Measurements from ENCODE around the gene ALK. TPM values are rescaled to one million over a fixed set of nuclear protein-coding genes. Genes with fewer than 3 reads are reported as not detected.

The ALK gene
- polyA plus RNA-seq, 2 of the 4 experiments (the other 2 are of a cell fraction), result not detected

DNA sequence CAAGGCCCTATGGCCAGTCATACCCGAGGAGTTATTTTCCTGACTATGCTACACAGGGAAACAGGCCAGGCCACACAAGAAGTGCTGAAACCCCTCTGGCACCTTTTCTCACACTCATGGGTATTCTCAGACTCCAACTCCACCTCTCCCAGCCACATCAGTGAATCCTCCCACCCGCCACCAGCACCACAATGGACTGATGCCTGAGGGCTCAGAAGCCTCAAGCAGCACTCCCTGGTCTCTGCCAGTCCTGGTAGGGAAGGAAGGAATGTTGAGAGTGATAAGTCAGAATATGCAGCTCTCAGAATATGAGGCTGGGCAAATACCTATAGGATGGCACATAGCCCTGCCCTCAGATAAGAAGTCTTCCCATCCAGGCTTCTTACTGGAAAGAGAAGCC lies 391.1 kb downstream of the ALK start:
- POLR2A ChIA-PET, result no interaction called here
- DNase-seq (ENCODE audit: low read depth in 1 of 2, low spot score in 1 of 2) (no peak), ATAC-seq (no peak), FAIRE-seq (no peak)
- no peak overlapping the region for H3K27ac ChIP-seq
- H3K9me3 ChIP-seq, result no peaks in the 10 kb centered on the region
- CTCF ChIA-PET, result interaction anchor here (1.0 to 1.2 kb wide), 3 partner anchors 9 to 14 kb away, joined by 3 read pairs; no protein-coding TSS in a partner anchor
- H3K4me1 ChIP-seq, result no peaks in the 10 kb centered on the region
- H3K4me2 ChIP-seq, result no peak overlapping the region
- no peak overlapping the region for H3K4me3 ChIP-seq
- TF ChIP-seq, protein P1, sequence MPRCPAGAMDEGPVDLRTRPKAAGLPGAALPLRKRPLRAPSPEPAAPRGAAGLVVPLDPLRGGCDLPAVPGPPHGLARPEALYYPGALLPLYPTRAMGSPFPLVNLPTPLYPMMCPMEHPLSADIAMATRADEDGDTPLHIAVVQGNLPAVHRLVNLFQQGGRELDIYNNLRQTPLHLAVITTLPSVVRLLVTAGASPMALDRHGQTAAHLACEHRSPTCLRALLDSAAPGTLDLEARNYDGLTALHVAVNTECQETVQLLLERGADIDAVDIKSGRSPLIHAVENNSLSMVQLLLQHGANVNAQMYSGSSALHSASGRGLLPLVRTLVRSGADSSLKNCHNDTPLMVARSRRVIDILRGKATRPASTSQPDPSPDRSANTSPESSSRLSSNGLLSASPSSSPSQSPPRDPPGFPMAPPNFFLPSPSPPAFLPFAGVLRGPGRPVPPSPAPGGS (IDR thresholded peaks at IDR 0.05), result no peak
- TF ChIP-seq CHD2 (IDR thresholded peaks at IDR 0.05; ENCODE audit: low read length, partially characterized antibody) (no peak), JUN (IDR thresholded peaks at IDR 0.05) (no peak), RAD21 (conservative IDR thresholded peaks at IDR 0.05 in 1 of 2, IDR thresholded peaks at IDR 0.05 in 1 of 2) (no peak)
- TF ChIP-seq, protein P2, sequence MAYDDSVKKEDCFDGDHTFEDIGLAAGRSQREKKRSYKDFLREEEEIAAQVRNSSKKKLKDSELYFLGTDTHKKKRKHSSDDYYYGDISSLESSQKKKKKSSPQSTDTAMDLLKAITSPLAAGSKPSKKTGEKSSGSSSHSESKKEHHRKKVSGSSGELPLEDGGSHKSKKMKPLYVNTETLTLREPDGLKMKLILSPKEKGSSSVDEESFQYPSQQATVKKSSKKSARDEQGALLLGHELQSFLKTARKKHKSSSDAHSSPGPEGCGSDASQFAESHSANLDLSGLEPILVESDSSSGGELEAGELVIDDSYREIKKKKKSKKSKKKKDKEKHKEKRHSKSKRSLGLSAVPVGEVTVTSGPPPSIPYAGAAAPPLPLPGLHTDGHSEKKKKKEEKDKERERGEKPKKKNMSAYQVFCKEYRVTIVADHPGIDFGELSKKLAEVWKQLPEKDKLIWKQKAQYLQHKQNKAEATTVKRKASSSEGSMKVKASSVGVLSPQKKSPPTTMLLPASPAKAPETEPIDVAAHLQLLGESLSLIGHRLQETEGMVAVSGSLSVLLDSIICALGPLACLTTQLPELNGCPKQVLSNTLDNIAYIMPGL (CRISPR knock-in tag; IDR thresholded peaks at IDR 0.05; ENCODE audit: borderline replicate concordance), result no peak
- WGBS (ENCODE audit: missing lambda C conversion rate), result 11% methylated on average over 2 of the region's 2 CpGs

DNA sequence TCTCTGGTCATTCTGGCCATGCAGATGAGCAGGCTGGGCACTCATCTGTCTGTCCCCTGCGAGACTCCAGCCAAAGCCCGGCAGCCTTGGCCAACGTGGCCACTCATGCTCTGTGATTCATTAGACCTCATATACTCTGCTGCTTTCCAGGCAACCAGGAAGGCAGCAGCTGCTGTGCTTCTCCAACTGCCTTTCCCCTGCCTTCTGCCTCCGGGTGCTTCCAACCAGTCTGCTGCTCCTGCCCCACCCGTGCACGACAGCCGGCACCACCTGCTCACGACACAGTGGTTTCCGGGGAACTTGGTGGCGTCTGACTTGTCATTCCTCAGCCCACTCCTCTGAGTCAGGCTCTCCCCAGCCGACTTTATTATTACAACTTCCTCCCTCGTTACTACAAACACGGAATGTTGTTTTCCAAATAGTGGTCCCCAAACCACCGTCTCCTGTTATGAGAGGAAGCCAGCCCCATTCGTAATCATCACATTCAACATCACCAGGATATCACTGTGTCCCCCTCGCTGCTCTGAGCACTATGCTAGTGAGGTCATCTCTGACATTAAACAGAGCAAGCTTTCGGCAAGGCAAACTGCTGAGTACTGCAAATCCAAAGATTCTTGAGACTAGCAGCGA lies 392.4 kb downstream of the ALK start:
- DNase-seq (ENCODE audit: low read depth in 1 of 2, low spot score in 1 of 2) (no peak), FAIRE-seq (no peak), ATAC-seq (peak in 1 of 2 experiments; percentile 15; a peak in 3 of 6 replicates)
- peak; percentile 36 for TF ChIP-seq MAFK (IDR thresholded peaks at IDR 0.05; ENCODE audit: partially characterized antibody)
- TF ChIP-seq CHD4 (IDR thresholded peaks at IDR 0.05; ENCODE audit: borderline replicate concordance), result no peak
- 13% methylated on average over 18 of the region's 18 CpGs for WGBS (ENCODE audit: missing lambda C conversion rate)
- H3K9me3 ChIP-seq, result no peaks in the 10 kb centered on the region
- ChIA-PET POLR2A (no interaction called here), CTCF (interaction anchor here (0.7 kb wide), 1 partner anchor 10 kb away, joined by 3 read pairs; no protein-coding TSS in a partner anchor)
- H3K4me2 ChIP-seq, result no peak overlapping the region
- H3K4me1 ChIP-seq, result no peaks in the 10 kb centered on the region
- no peak overlapping the region for H3K27ac ChIP-seq
- H3K4me3 ChIP-seq, result no peak overlapping the region

DNA sequence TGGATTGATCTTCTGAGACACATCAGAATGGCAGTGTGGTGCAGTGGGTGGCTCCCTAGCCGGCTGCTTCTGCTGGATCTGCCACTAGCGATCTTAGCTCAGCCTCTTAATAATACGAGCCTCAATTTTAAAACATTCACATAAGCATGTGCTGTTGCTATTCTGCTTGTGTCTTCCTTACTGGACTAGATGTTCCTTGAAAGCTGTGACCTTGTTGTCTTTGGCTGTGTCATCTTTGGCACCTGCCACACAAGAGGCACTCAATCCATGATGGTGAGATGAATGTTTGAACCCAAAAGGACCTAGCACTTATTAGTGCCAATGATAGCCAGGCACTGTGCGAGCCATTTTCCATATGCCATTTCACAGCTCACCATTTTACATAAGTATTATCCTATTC lies 393.0 kb downstream of the ALK start:
- TF ChIP-seq HOXA7 (CRISPR knock-in tag; IDR thresholded peaks at IDR 0.05) (no peak), RCOR1 (IDR thresholded peaks at IDR 0.05; ENCODE audit: low read depth, low read length) (no peak), FOSL2 (IDR thresholded peaks at IDR 0.05) (no peak), FOSL2 (CRISPR knock-in tag; IDR thresholded peaks at IDR 0.05) (no peak)
- TF ChIP-seq, protein P2 (CRISPR knock-in tag; IDR thresholded peaks at IDR 0.05; ENCODE audit: borderline replicate concordance), result no peak
- ATAC-seq, result no peak
- no peak overlapping the region for H3K4me3 ChIP-seq
- peaks cover 4% of the 10 kb centered on the region; the same call in 2 of the 3 replicates for H3K4me1 ChIP-seq
- 65% methylated on average over 4 of the region's 4 CpGs for WGBS (ENCODE audit: missing lambda C conversion rate)
- POLR2A ChIA-PET, result no interaction called here
- H3K27ac ChIP-seq, result no peak overlapping the region
- DNase-seq (ENCODE audit: low read depth in 1 of 2, low spot score in 1 of 2), result no peak
- no peaks in the 10 kb centered on the region for H3K9me3 ChIP-seq
- no peak for FAIRE-seq
- CTCF ChIA-PET, result no interaction called here
- H3K4me2 ChIP-seq, result no peak overlapping the region

DNA sequence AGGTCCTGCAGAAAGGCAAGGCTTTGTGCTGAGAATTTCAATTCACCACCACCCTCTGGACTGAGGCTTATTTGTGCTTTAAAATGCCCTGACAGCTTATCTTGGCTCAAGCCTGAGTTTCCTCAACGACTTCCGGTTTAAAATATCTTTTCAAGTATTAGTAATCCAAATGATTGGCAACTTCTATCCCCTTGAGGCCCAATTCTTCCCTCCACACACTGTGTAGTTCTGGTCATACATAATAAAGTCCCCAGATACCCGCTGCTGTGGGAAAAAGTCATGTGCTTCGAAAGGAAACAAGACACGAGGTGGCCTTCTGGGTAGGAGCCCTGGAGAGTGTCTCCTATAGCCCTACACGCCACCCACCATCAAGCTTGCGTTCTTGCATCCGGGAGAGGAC lies 393.4 kb downstream of the ALK start:
- ATAC-seq, result no peak
- no peak for FAIRE-seq
- ChIA-PET CTCF (no interaction called here), POLR2A (no interaction called here)
- H3K27ac ChIP-seq, result no peak overlapping the region
- H3K4me1 ChIP-seq, result peaks cover 8% of the 10 kb centered on the region; the same call in 2 of the 3 replicates
- no peak for DNase-seq (ENCODE audit: low read depth in 1 of 2, low spot score in 1 of 2)
- no peak overlapping the region for H3K4me2 ChIP-seq
- H3K9me3 ChIP-seq, result no peaks in the 10 kb centered on the region
- TF ChIP-seq, protein P2 (CRISPR knock-in tag; IDR thresholded peaks at IDR 0.05; ENCODE audit: borderline replicate concordance), result no peak
- no peak for TF ChIP-seq CEBPB (IDR thresholded peaks at IDR 0.05)
- no peak for TF ChIP-seq ZSCAN20 (CRISPR knock-in tag; IDR thresholded peaks at IDR 0.05)
- TF ChIP-seq ZFP36 (IDR thresholded peaks at IDR 0.05; ENCODE audit: borderline replicate concordance, partially characterized antibody), result no peak
- TF ChIP-seq RCOR1 (IDR thresholded peaks at IDR 0.05; ENCODE audit: low read depth, low read length), result no peak
- TF ChIP-seq, protein P3, sequence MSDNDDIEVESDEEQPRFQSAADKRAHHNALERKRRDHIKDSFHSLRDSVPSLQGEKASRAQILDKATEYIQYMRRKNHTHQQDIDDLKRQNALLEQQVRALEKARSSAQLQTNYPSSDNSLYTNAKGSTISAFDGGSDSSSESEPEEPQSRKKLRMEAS (IDR thresholded peaks at IDR 0.05), result no peak
- no peak for TF ChIP-seq MAZ (IDR thresholded peaks at IDR 0.05; ENCODE audit: borderline replicate concordance, low read depth, low read length)
- TF ChIP-seq RNF2 (IDR thresholded peaks at IDR 0.05; ENCODE audit: borderline replicate concordance, low read depth), result no peak
- no peak for TF ChIP-seq EHF (CRISPR knock-in tag; IDR thresholded peaks at IDR 0.05)
- TF ChIP-seq HOXA7 (CRISPR knock-in tag; IDR thresholded peaks at IDR 0.05), result no peak
- WGBS (ENCODE audit: missing lambda C conversion rate), result 30% methylated on average over 8 of the region's 8 CpGs
- H3K4me3 ChIP-seq, result no peak overlapping the region

Data from A549 (cell line).